ENCODE measurements around the gene PRR20E.
"Not testable (repeated sequence)": the region's sequence is repeated elsewhere in the genome, so short reads cannot be mapped to it uniquely, and the experiment has no call there.

Gene PRR20E

DNA sequence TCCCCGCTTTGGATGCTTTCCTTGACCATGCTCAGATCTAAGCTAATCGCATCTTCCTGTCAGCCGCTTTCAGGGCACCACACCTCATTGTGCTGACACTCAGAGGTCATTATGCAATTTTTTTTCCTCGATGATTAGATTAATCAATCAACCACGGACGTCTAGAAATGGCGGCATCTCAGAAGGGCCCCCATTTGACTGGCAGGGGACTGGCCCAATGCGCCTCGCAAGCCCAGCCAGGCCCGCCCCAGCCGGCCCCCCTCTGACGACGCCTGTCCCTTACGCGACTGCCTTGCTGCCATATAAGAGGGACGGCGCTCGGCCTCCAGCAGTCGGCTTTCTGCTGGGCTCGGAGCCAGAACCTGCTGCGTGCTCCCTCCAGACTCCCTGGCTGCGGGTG, at the start of gene PRR20E:
PRR20E (plus strand) TSS at position 301 of the 400 bp plus-strand sequence. CDS start 387 bp downstream, outside the sequence.
- DNase-seq: not testable (repeated sequence)

DNA sequence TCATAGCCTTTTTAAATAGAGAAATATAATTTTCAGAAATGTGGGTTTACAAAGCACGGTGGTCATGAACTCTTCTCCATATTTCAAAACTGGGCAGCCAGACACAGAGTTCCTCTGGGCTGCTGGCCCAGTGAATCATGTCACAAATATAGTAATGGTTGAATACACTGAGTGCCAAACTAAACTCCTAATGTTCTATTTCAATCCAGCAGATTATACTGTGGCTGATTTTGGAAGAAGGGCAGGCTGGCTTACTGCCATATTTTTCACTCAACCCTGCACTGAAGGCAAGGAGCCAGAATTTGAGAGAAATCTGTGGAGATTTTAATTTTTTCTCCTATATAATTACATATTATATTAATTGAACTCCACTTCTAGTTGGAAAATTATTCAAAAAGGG, 43.3 kb upstream of the PRR20E start:
- no peak for DNase-seq

DNA sequence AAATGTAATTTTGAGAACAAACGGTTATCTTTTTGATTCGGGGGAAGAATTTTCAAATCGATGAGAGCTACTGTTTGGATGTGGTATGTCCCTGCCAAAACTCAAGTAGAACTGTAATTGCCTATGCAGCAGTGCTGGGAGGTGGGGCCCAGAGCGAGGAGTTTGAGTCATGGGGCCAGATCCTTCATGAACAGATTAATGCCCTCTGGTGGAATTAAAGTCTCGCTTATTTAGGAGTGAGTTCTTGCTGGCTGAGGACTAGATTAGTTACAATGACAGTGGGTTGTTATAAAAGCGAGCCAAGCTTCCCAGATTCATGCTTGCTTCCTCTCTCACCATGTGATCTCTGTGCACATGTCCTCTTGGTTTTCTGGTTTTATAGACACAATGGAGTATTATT, 38.1 kb upstream of the PRR20E start:
- no peak for DNase-seq

DNA sequence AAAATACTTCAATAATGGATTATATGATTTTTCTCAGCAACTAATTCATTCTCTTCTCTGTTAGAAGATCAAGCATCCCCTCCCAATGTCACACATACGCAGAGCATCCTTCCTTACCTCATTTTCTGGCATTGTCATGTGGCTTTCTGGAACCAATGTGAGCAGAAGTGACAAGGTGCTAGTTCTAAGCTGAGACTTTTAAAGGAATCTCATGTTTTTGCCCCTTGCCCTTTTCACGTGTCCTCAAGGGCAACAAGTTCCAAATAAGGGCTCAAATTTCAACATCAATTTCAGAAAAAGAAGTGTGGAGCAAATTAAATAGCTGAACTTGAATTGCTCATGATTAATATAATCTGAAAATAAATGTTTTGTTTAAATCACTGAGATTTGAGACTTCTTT, 30.9 kb upstream of the PRR20E start:
- no peak for DNase-seq

DNA sequence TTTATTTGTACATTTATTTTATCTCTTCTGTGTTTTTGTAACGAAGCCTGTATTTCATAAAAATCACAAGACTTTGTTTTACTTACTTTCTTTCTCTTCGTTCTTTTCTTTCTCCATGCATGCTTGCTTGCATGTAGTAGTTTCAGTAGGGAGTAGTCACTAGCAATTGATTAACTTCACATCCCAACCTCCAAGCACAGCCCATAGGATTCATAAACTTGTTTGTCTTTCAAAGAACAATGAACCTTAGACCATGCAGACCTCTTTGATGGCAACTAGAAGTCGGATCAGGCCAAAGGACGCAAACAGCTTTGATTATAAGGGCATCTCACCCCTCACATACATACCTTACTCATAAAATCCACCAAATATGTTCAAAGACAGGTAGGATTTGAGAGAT, 29.4 kb upstream of the PRR20E start:
- no peak for DNase-seq

DNA sequence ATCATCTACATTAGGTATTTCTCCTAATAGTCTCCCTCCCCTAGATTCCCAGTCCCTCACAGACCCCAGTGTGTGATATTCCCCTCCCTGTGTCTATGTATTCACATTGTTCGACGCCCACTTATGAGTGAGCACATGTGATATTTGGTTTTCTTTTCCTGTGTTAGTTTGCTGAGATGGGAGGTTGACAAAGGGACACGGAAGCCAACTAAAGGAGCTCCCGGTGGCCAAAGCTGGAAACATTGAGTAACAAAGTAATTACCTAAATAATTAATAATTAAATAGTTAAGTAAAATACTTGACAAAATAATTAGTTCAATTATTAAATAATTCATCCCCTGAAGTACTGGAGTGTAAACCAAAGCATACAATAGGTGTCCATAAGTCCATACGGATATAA, 28.0 kb upstream of the PRR20E start:
- DNase-seq: no peak

DNA sequence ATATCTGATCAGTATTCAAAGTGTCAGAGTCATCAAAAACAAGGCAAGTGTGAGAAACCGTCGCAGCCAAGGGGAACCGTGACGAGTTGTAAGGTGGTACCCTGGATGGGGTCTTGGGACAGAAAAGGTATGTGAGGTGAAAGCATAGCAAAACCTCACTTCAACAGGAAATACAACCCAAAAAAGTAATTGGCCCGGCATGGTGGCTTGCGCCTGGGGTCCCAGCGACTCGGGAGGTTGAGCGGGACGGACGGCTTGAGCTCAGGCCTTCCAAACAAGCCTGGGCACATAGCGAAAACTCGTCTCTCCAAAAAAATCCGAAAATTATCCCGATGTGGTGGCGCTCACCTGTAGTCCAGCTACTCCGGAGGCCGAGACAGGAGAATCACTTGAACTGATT, 27.2 kb upstream of the PRR20E start:
- not testable (repeated sequence) for DNase-seq

DNA sequence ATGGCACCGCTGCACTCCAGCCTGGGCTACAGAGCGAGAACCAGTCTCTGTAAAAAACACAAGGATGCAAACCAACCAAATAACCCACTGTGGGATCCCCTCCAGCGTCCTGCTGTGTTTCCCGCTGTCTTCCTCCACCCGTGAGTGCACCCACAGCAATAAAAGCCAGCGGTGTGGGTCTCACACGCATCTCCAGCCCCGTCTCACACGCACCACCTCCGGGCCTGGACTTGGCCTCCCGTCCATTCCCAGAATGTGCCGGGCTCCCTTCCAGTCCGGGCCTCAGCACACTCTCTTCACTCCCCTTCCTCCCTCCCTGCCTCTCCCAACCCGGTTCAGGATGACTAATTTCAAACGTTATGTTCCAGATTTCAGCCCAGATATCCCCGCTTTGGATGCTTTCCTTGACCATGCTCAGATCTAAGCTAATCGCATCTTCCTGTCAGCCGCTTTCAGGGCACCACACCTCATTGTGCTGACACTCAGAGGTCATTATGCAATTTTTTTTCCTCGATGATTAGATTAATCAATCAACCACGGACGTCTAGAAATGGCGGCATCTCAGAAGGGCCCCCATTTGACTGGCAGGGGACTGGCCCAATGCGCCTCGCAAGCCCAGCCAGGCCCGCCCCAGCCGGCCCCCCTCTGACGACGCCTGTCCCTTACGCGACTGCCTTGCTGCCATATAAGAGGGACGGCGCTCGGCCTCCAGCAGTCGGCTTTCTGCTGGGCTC, 26.6 kb upstream of the PRR20E start, which contains the start of gene PRR20A:
PRR20A (plus strand) TSS at position 684 of the 734 bp plus-strand sequence. CDS start 387 bp downstream, outside the sequence.
- not testable (repeated sequence) for DNase-seq

DNA sequence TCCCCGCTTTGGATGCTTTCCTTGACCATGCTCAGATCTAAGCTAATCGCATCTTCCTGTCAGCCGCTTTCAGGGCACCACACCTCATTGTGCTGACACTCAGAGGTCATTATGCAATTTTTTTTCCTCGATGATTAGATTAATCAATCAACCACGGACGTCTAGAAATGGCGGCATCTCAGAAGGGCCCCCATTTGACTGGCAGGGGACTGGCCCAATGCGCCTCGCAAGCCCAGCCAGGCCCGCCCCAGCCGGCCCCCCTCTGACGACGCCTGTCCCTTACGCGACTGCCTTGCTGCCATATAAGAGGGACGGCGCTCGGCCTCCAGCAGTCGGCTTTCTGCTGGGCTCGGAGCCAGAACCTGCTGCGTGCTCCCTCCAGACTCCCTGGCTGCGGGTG, 19.8 kb upstream of the PRR20E start, which contains the start of gene PRR20B:
PRR20B (plus strand) TSS at position 301 of the 400 bp plus-strand sequence. CDS start 387 bp downstream, outside the sequence.
- not testable (repeated sequence) for DNase-seq

DNA sequence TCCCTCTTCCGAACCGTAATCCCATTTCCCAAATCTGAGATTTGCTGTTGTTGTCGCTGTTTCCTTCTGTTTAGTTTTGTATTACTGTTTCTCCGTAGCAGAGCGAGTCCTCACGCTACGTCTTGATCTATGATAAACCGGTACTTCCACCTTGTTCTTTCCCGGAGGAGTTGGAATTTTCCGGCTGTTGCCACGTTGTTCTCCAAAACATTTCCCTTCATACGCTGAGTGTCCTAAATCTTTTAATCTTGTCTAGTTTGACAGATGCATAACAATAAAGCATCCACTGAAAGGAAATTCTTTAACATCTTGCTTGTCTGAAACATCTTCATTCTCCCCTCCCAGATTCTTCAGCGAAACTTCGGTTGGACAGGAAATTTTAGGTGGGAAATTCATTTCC, 18.9 kb upstream of the PRR20E start:
- DNase-seq: not testable (repeated sequence)

DNA sequence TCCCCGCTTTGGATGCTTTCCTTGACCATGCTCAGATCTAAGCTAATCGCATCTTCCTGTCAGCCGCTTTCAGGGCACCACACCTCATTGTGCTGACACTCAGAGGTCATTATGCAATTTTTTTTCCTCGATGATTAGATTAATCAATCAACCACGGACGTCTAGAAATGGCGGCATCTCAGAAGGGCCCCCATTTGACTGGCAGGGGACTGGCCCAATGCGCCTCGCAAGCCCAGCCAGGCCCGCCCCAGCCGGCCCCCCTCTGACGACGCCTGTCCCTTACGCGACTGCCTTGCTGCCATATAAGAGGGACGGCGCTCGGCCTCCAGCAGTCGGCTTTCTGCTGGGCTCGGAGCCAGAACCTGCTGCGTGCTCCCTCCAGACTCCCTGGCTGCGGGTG, 13.2 kb upstream of the PRR20E start, which contains the start of gene PRR20C:
PRR20C (plus strand) TSS at position 301 of the 400 bp plus-strand sequence. CDS start 387 bp downstream, outside the sequence.
- DNase-seq: not testable (repeated sequence)

DNA sequence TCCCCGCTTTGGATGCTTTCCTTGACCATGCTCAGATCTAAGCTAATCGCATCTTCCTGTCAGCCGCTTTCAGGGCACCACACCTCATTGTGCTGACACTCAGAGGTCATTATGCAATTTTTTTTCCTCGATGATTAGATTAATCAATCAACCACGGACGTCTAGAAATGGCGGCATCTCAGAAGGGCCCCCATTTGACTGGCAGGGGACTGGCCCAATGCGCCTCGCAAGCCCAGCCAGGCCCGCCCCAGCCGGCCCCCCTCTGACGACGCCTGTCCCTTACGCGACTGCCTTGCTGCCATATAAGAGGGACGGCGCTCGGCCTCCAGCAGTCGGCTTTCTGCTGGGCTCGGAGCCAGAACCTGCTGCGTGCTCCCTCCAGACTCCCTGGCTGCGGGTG, 6.7 kb upstream of the PRR20E start, which contains the start of gene PRR20D:
PRR20D (plus strand) TSS at position 301 of the 400 bp plus-strand sequence. CDS start 387 bp downstream, outside the sequence.
- DNase-seq: not testable (repeated sequence)

DNA sequence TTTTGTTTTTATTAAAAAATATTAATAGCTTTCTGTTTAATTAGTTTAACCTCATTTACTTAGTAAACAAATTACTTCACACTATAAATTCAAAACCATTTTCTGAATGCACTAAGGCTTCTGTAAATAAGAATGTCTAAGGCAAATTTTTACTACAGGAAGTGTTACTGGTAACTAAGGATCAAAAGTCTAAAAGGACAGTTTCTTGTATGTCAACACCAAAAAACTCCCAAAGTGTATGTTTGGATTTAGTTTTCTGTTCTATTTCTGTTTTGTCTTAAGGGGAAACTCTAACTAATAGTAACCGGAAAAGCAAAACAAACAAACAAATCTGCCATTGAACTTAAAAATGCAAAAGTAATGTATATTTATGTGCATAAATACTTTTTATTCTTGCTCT, 24.7 kb downstream of the PRR20E start:
- no peak for DNase-seq

DNA sequence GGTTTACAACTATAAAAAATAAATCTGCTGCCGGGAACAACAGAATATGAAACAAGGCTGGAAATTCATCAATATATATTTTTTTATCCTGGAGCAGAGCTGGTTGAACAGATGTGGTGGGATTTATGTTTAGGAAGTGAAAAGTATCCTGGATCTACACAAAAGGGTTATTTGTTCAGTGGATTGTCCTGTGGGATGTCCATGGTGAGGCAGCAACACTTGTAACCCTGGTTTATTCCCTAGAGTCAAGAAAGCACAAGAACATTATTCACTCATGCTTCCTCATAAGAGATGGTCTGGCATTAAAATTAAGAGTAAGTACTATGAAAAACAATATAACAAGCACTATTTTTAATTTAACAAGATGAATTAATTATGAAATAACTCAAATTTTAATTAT, 46.0 kb downstream of the PRR20E start:
- DNase-seq: no peak
